GM21367 (cell line): ENCODE data around the gene MARCHF10.
"Not testable (repeated sequence)": the region's sequence is repeated elsewhere in the genome, so short reads cannot be mapped to it uniquely, and the experiment has no call there.

Experiments used
- ATAC-seq: cut with Tn5 transposase; IDR thresholded peaks from one replicate; pipeline ENCODE4 v1.9.1; 2021; ENCODE audit not compliant: unreplicated experiment

Gene MARCHF10

DNA sequence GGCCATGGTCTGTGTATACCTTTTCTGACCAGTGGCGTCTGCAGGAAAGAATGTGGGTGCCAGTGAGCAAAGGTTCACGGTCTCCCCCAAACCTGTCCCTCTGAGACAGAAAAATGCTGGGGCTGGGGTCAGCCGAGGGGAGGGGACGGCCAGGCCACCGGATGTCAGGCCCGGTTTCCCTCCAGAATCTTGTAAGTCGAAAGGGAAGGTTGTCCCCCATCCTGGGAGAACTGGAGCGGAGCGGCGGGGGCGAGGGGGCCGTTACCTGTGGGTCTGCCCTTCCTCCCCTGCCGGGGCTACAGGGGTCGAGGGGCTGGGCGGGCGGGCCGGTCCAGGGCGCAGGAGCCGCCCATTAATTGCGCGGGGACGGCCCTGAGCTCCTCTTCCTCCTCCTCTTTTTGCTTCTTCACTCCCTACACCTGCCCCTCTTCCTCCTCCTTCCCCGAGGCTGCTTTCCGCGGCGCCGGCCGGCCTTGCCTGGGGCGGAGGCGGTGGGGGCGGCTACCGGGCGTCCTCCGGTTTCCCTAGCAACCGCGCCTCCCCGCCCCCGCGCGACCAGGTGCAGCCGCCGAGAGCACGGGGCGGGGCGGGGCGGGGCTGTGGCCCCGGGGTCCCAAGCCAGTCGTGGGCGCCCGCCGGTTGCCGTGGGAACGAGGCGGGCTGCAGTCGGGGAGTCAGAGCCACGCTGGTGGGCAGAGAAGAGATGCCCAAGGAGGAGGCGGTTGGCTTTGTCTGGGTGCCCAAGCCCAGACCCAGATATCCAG is at the start of gene MARCHF10:
Gene MARCHF10, minus strand, starts transcription at position 503 of the 764 bp plus-strand sequence. CDS start 6,579 bp downstream, outside the sequence.
- ATAC-seq: no peak

DNA sequence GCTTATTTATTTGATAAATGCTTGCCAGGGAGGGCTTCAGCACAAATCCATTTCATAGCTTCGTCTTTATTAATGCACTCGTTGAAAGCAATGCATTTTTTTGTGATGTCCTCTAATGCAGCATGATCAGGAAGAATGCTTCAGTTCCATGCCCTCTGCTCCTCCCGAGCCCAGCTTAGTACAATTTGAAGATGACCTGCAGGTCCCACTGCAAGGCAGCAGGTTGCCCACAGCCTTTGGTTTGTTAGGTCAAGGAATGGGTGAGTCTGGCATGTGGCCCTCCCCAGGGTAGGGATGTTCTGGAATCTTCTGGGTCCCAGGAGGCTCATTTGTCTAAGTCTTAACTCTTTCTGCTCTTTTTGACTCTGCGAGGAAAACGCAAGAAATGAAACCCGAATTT is 49.4 kb upstream of the MARCHF10 start:
- no peak for ATAC-seq

DNA sequence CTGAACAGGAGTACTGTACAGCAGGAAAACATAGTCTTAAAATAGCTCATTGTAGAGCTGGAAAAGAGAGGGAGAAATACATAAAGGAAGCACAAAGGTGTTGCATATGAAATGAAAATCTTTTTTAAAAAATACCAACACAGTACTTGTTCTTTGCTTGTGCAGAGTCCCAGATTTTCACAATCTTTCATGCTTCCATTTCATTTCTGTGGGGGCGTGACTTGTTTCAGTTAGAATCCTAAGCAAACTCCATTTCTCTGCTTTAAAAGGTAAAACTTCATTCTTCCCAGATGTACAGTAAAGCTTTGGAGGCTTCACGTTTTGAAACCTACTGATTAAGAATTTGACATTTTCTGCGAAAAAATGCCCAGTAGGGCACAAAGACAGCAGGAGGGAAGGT is 48.5 kb upstream of the MARCHF10 start:
- ATAC-seq: no peak

DNA sequence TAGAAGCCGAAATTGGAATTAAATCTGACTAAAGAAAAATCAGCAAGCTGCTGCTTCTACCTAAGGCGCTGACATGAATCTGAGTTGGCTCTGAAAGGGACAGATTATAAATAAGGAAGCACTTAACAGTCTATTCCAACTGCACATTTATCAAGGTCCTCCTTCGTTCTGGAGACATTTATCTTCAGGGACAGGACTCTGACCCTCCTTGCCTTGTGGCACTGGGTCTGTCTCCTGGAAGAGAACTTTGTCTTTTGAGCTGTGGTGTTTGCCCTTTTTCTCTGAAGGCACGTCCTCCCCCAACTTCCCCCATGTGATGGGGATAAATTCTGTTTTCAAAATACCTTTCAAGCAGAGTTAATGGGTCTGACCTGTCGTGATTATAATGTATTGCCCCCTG is 47.0 kb upstream of the MARCHF10 start:
- no peak for ATAC-seq

- no peak for ATAC-seq
Observed at GRCh38 chr17:62854098-62854680, 46.1 kb upstream of the MARCHF10 start.

- ATAC-seq: no peak
Observed at GRCh38 chr17:62852195-62852594, 44.1 kb upstream of the MARCHF10 start.

DNA sequence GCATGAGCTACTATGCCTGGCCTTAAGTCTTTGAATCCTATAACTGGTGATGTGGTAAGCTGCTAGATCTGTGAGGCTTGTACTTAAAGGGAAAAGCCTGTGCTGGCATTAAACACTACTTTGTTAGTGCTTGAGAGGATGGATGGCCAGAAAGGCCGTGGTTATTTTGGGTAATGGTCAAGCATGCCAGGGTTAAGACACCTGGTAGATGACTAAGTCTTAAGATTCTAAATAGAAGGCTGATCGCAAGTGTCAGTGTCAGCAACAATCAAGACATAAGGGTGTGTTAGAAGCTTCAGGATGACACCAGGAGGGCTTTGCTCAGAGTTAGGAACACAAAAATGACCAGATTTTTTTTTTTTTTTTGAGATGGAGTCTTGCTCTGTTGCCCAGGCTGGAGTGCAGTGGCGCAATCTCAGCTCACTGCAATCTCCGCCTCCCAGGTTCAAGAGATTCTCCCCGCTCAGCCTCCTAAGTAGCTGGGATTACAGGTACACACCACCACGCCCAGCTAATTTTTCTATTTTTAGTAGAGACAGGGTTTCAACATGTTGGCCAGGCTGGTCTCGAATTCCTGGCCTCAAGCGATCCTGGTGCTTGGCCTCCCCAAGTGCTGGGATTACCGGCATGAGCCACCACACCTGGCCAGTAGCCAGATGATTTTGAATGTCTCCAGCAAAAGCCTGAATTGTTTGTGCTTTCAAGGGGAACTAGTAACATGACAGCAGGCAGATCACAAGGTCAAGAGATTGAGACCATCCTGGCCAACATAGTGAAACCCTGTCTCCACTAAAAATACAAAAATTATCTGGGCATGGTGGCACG is 41.7 kb upstream of the MARCHF10 start:
- not testable (repeated sequence) for ATAC-seq

DNA sequence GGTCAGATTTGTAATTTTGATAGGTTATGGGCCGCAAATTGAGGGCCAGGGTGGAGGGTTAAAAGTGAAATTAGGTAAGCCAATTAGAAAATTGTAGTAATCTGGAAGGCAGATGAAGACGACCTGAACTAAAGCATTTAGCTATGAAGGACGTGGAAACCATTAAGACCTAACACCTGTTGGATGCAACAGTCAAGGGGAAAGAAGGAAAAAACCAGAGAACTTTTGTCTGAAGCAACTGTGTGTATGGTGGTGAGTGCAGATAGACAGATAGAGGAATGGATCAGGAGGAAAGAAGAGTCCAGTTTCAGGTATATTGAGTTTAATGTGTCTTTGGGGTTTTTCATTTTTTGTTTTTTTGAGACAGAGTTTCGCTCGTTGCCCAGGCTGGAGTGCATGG is 40.2 kb upstream of the MARCHF10 start:
- ATAC-seq: no peak

DNA sequence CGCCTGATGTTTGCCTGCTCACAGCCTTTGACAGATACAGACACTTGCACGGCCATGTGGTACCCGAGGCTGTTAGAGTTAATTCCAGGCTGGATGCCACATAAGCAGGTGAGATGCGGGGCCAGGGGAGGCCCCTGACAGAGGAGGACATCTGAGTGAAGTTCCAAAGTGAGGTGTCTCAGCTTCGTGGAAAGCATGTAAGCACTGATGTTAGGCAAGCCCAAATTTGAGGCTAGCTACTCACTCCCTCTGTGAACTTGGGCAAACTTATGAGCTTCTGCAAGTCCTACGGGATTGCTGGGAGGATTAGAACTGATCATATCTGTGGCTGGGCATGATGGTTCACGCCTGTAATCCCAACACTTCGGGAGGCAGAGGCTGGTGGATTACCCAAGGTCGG is 39.3 kb upstream of the MARCHF10 start:
- ATAC-seq: no peak

GRCh38 chr17:62840871-62841270 is 32.8 kb upstream of the MARCHF10 start:
- no peak for ATAC-seq

- not testable (repeated sequence) for ATAC-seq
Observed at GRCh38 chr17:62833816-62834215, 25.7 kb upstream of the MARCHF10 start.

GRCh38 chr17:62832405-62832804 is 24.3 kb upstream of the MARCHF10 start:
- no peak for ATAC-seq

- not testable (repeated sequence) for ATAC-seq
Observed at GRCh38 chr17:62831066-62831465, 23.0 kb upstream of the MARCHF10 start.

DNA sequence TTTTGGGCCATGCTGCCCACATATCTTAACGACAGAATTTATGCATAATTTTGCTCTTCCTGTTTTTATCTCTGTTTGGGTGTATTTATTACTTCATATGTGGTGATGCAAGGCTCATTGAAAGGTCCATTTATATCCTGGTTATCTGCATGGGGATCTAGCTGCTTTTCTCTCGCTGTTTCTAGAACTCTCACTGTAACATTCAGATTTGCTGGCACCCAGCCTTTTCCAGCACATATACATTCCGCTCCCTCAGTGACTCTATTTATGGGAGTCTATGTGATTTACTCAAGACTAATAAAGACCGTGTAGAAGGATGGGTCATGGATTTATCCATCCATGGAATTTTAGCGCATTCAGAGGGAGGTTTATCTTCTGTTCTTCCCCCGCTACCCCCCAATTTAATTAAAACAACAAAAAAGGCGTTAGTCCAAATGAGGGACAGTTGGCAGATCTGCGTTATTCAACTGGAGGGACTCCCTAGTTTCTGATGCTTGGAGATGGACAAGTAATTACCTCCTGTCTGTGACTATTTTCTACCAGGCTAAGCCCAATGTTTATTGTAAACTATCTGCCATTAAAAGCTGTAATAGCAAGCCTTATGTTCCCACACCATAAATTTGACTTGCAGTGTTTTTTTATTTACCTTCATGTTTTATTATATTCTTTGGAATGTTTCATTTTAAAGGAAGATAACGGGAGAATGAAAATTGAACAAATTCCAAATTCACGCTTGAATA is 19.8 kb upstream of the MARCHF10 start:
- no peak for ATAC-seq

- ATAC-seq: no peak
Observed at GRCh38 chr17:62826956-62827355, 18.8 kb upstream of the MARCHF10 start.

GRCh38 chr17:62825182-62825581 is 17.1 kb upstream of the MARCHF10 start:
- no peak for ATAC-seq

DNA sequence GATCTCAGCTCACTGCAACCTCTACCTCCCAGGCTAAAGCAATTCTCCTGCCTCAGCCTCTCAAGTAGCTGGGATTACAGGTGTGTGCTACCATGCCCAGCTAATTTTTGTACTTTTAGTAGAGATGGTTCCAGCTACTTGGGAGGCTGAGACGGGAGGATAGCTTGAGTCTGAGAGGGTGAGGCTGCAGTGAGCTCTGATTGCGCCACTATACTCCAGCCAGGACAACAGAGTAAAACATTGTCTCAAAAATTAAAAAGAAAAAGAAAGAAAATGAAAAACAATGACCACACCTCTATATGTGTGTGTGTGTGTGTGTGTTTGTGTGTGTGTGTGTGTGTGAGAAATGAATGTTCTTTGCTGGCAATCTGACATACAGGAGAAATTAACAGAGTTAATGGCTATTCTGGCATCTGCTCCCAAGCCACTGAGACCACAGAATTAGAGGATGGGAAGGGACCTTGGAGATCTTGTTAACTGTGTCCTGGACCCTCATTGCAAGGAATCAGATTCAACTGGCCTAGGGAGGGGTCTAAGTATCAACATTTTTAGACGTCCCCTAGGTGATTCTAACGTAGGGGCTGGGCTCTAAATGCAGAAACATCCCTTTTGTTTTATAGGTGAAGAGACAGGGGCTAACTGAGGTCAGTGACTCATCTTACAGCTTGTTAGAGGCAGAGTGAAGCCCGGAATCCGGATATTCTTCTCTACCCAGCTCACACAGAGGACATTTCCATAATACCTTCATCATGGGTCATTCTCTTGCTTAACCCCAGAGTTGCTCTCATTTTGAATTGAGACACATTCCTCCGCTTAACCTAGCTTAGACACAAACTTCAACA is 16.4 kb upstream of the MARCHF10 start:
- no peak for ATAC-seq

DNA sequence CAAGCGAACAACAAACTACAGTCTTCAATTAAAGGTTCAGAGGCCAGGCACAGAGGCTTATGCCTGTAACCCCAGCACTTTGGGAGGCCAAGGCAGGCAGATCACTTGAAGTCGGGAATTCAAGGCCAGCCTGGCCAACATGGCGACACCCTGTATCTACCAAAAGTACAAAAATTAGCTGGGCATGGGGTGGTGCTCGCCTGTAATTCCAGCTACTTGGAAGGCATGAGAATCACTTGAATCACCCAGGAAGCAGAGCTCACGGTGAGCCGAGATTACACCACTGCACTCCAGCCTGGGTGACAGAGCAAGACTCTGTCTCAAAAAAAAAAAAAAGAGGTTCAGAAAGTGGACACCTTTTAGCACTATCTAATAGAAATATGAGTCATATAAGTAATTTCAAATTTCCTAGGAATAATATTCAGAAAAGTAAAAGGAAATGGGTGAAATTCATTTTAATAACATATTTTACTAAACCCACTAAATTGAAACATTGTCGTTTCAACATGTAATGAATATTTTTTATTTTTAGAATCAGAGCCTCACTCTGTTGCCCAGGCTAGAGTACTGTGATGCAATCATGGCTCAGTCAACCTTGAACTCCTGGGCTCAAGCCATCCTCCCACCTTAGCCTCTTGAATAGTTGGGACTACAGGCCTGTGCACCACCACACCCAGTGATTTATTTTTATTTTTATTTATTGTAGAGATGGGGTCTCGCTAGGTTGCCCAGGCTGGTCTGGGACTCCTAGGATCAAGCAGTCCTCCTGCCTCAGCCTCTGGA is 15.2 kb upstream of the MARCHF10 start:
- ATAC-seq: no peak

DNA sequence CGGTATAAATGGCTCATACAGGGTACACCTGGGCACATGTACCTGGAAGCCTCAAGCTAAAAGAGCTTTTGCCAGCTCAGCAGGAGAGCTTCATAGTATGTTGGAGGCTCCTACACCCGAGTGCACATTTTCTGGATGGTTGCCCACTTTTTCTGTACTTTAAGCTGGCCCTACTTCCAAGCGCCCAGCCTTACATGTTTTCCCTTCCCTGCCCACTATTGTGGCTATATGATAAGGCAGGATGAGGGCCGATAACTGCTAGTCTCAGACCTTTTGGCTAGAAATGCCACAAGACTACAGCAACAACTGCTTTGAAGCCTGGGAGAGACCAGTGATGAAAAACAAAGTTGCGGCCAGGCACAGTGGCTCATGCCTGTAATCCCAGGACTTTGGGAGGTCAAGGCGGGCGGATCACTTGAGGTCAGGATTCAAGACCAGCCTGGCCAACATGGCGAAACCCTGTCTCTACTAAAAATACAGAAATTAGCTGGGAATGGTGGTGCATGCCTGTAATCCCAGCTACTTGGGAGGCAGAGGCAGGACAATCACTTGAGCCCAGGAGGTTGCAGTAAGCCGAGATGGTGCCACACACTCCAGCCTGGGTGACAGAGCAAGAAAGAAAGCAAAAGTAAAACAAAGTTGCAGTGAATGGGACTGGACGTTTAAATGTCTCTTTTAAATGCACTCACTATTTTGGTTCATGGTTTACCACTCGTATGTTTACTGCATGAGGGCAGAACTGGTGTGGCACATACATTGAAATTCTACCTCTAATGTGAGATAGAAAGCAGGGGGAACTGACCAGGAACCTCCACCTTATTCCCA is 14.2 kb upstream of the MARCHF10 start:
- ATAC-seq: no peak
